HepG2 (cell line): ENCODE results near the gene C1D. TPM values are rescaled to one million over a fixed set of nuclear protein-coding genes. Genes with fewer than 3 reads are reported as not detected.

ENCODE experiments used
- ATAC-seq: fragments of 200-7000 bp; cut with Tn5 transposase; 3 replicates; pipeline ENCODE4 v1.9.1; 2020; ENCODE audit warnings: mild to moderate bottlenecking, moderate library complexity
- BruUV-seq: library from RNA; stranded (reverse); fragments of 400-500 nt; replicated peaks from 2 replicates; lab custom pipeline; 2021; lab: Mats Ljungman, UMichigan
- CTCF ChIA-PET: fragments of 300-600 bp; formaldehyde crosslinking; extraction: SDS; loops from one replicate; lab custom pipeline; 2021; ENCODE audit warnings: low total read pairs, inconsistent platforms, low intra/inter-chr PET ratio; lab: Yijun Ruan, JAX
- POLR2A ChIA-PET: fragments of 350-600 bp; sonication (Branson Sonifier 250); formaldehyde crosslinking; loops from one replicate; lab custom pipeline; 2020; ENCODE audit warnings: antibody characterized with exemption, inconsistent platforms; lab: Yijun Ruan, JAX
- DNase-seq: peaks from one replicate; pipeline ENCODE4 v3.0.0-alpha.2; 2015; ENCODE audit warnings: low spot score
- FAIRE-seq: peaks from 3 replicates; lab custom pipeline; 2011; peaks lifted over from hg19 to GRCh38; lab: Jason Lieb, UNC
- H2AFZ ChIP-seq: one replicate; pipeline ENCODE4 v1.6.1; 2011; ENCODE audit warnings: low read length, inconsistent platforms
- H3K27ac ChIP-seq: fragments of 300-600 bp; 3 replicates; pipeline ENCODE4 v1.8.0; 2011; ENCODE audit warnings: mixed run types, mild to moderate bottlenecking, mixed read lengths, low read length, inconsistent platforms; ENCODE audit not compliant: insufficient read depth; ENCODE audit errors: extremely low read length
- H3K27me3 ChIP-seq, 2 experiments: fragments of 200-600 bp in 1 of 2; 2 replicates in 1 of 2; 3 replicates in 1 of 2; pipeline versions ENCODE4 v1.6.0 to v1.8.0; 2011; ENCODE audit warnings: low read length in 2 of 2, mild to moderate bottlenecking in 2 of 2, moderate library complexity in 2 of 2, inconsistent platforms in 1 of 2; ENCODE audit not compliant: insufficient read depth in 2 of 2, control insufficient read depth in 1 of 2
- H3K36me3 ChIP-seq, 2 experiments: fragments of 200-600 bp in 1 of 2; replicated peaks in 1 of 2; 2 replicates in 1 of 2; 3 replicates in 1 of 2; pipeline versions ENCODE4 v1.5.1 to v1.8.0; 2011; ENCODE audit warnings: low read length in 2 of 2, inconsistent platforms in 1 of 2; ENCODE audit not compliant: insufficient read depth in 2 of 2, control insufficient read depth in 1 of 2
- H3K4me1 ChIP-seq: 2 replicates; pipeline ENCODE4 v1.5.1; 2012; ENCODE audit warnings: low read length, inconsistent platforms; ENCODE audit not compliant: insufficient read depth
- H3K4me2 ChIP-seq: 2 replicates; pipeline ENCODE4 v1.6.0; 2011; ENCODE audit warnings: low read depth, low read length, inconsistent platforms
- H3K4me3 ChIP-seq, 3 experiments: fragments of 200-600 bp in 1 of 3; sonication (generic), shearing (Covaris generic) in 1 of 3; replicated peaks in 1 of 3; 2 replicates each; pipeline ENCODE4 v1.5.1; 2011 to 2016; ENCODE audit warnings: low read length in 3 of 3, inconsistent platforms in 2 of 3, low read depth in 2 of 3, mild to moderate bottlenecking in 2 of 3, control low read depth in 1 of 3, mixed read lengths in 1 of 3; ENCODE audit not compliant: insufficient read depth in 1 of 3
- H3K79me2 ChIP-seq: one replicate; pipeline ENCODE4 v1.6.1; 2011; ENCODE audit warnings: low read length, inconsistent platforms; ENCODE audit not compliant: insufficient read depth
- H3K9ac ChIP-seq: 2 replicates; pipeline ENCODE4 v1.6.0; 2011; ENCODE audit warnings: mild to moderate bottlenecking, low read depth, low read length, inconsistent platforms; ENCODE audit not compliant: insufficient read depth
- H3K9me3 ChIP-seq: 2 replicates; pipeline ENCODE4 v1.5.1; 2012; ENCODE audit warnings: mild to moderate bottlenecking, low read length
- H4K20me1 ChIP-seq: 2 replicates; pipeline ENCODE4 v1.6.0; 2011; ENCODE audit warnings: inconsistent platforms, mild to moderate bottlenecking, low read length, moderate library complexity; ENCODE audit not compliant: insufficient read depth
- ATF1 ChIP-seq: IDR thresholded peaks from 2 replicates; pipeline ENCODE4 v1.6.1; 2016; ENCODE audit warnings: mild to moderate bottlenecking, control low read depth
- BRF2 ChIP-seq: sonication (generic); formaldehyde crosslinking; IDR thresholded peaks from 2 replicates; pipeline ENCODE4 v1.8.1; 2022; ENCODE audit warnings: mild to moderate bottlenecking, missing genetic modification reagents
- FOXM1 ChIP-seq: sonication (generic); formaldehyde crosslinking; IDR thresholded peaks from 2 replicates; pipeline ENCODE4 v1.5.0; 2020; ENCODE audit warnings: missing genetic modification reagents
- GPBP1L1 ChIP-seq: sonication (generic); formaldehyde crosslinking; IDR thresholded peaks from 2 replicates; pipeline ENCODE4 v1.5.0; 2020; ENCODE audit warnings: mild to moderate bottlenecking, missing genetic modification reagents
- IKZF1 ChIP-seq: fragments of 450-650 bp; IDR thresholded peaks from 2 replicates; pipeline ENCODE4 v1.7.1; 2016
- MBD4 ChIP-seq: IDR thresholded peaks from 2 replicates; pipeline ENCODE4 v1.6.1; 2012; ENCODE audit warnings: low read length, inconsistent platforms, borderline replicate concordance
- MXD3 ChIP-seq: IDR thresholded peaks from 2 replicates; pipeline ENCODE4 v1.6.1; 2016; ENCODE audit warnings: mild to moderate bottlenecking, missing biosample characterization, missing genetic modification reagents
- RNF2 ChIP-seq: fragments of 450-650 bp; conservative IDR thresholded peaks from 2 replicates; pipeline ENCODE4 v1.6.1; 2016; ENCODE audit warnings: low read depth
- SIN3B ChIP-seq: fragments of 150-350 bp; IDR thresholded peaks from 2 replicates; pipeline ENCODE4 v1.6.1; 2014; ENCODE audit warnings: low read length
- TAF1 ChIP-seq: sonication (generic); formaldehyde crosslinking; IDR thresholded peaks from 2 replicates; pipeline ENCODE4 v1.4.0; 2020; ENCODE audit warnings: missing genetic modification reagents
- ZFP1 ChIP-seq: IDR thresholded peaks from 2 replicates; pipeline ENCODE4 v1.6.1; 2016
- ZNF747 ChIP-seq: sonication (generic); formaldehyde crosslinking; IDR thresholded peaks from 2 replicates; pipeline ENCODE4 v1.8.1; 2023; ENCODE audit warnings: missing genetic modification reagents, mild to moderate bottlenecking, borderline replicate concordance
- WGBS: methylation state at CpG from one replicate; pipeline ENCODE4 v1.1.6; 2017; ENCODE audit warnings: low lambda C conversion rate; 5-methylcytosine and 5-hydroxymethylcytosine counted together
- in situ Hi-C: cut with HindIII; loops from 2 replicates; pipeline ENCODE4 v1.10.0; 2017; ENCODE audit warnings: low pct_unique_long_range_greater_than_20kb; ENCODE audit not compliant: extremely low pct_ligation_motif_present
- intact Hi-C: fragments of 100-400 bp; cut with micrococcal nuclease; formaldehyde crosslinking; loops from one replicate; pipeline ENCODE4 v1.10.0; 2022; ENCODE audit not compliant: unreplicated experiment
- polyA plus RNA-seq, 8 experiments: library from polyadenylated mRNA; depleted of rRNA in 3 of 8; stranded (reverse) in 7 of 8; unstranded in 1 of 8; fragments of >200 nt; fragmentation: Illumina TruSeq in 4 of 8; extraction: Trizol in 4 of 8; gene quantifications; 2 replicates each; pipeline versions ENCODE4 v1.2.1 to v1.2.3, GENCODE V29; 2011 to 2016; ENCODE audit warnings: low read depth in 4 of 8, missing spikeins in 1 of 8, mixed read lengths in 1 of 8; ENCODE audit not compliant: insufficient read depth in 1 of 8
- total RNA-seq, 5 experiments: library from RNA; depleted of rRNA; stranded (reverse); fragments of >200 nt; fragmentation: Illumina TruSeq; extraction: Trizol; gene quantifications; 2 replicates each; pipeline ENCODE4 v1.2.3, GENCODE V29; 2016; ENCODE audit warnings: low read depth in 1 of 5

C1D gene
- total and polyA plus RNA-seq, 2 of the 13 experiments (the other 11 are each of a cell fraction or from before 2014, with no cell fraction given): 38.1 to 43.5 TPM

GRCh38 chr2:68098291-68098797, 35.5 kb upstream of the C1D start:
- Histone ChIP-seq H3K27me3 (0 out of 5 replicates have a peak, but pooled peaks cover 0 to 10% of the 10 kb centered on the region in 2 experiments), H3K27ac (no peak overlapping the region), H3K9me3 (no peaks in the 10 kb centered on the region), H3K4me3 (no peak overlapping the region), H3K4me2 (no peak overlapping the region), H3K79me2 (no peaks in the 10 kb centered on the region), H3K9ac (no peak overlapping the region), H4K20me1 (no peaks in the 10 kb centered on the region; the same call in 1 of the 2 replicates), H3K36me3 (no peaks in the 10 kb centered on the region), H2AFZ (no peak overlapping the region), H3K4me1 (no peaks in the 10 kb centered on the region)
- in situ Hi-C loops (no loop called here), intact Hi-C loops (no loop called here)
- ATAC-seq: no peak; the same call in 2 of the 3 replicates
- CTCF ChIA-PET: no interaction called here
- FAIRE-seq: no peak
- DNase-seq: no peak
- no peak for TF ChIP-seq GPBP1L1 (CRISPR knock-in tag)
- TF ChIP-seq ZNF747 (CRISPR knock-in tag): no peak
- no peak for TF ChIP-seq TAF1 (CRISPR knock-in tag)
- TF ChIP-seq ZFP1: no peak
- no peak for TF ChIP-seq IKZF1
- TF ChIP-seq FOXM1 (CRISPR knock-in tag): no peak
- no peak for TF ChIP-seq MBD4
- no peak for TF ChIP-seq RNF2
- TF ChIP-seq ATF1 (CRISPR knock-in tag): no peak
- no peak for TF ChIP-seq SIN3B
- no peak for TF ChIP-seq MXD3 (CRISPR knock-in tag)
- no peak for TF ChIP-seq BRF2 (CRISPR knock-in tag)
- no TSS peak for BruUV-seq
- POLR2A ChIA-PET: no interaction called here
- WGBS: 27% methylated on average over 3 of the region's 3 CpGs
